Cerebellar nuclear complex (tissue), 1 donor: ENCODE results near the gene POU3F2.

Experiments used
- DNase-seq, 2 experiments: peaks; one replicate each; lab custom pipeline; 2025; lab: John Stamatoyannopoulos, UW

POU3F2 gene

DNA sequence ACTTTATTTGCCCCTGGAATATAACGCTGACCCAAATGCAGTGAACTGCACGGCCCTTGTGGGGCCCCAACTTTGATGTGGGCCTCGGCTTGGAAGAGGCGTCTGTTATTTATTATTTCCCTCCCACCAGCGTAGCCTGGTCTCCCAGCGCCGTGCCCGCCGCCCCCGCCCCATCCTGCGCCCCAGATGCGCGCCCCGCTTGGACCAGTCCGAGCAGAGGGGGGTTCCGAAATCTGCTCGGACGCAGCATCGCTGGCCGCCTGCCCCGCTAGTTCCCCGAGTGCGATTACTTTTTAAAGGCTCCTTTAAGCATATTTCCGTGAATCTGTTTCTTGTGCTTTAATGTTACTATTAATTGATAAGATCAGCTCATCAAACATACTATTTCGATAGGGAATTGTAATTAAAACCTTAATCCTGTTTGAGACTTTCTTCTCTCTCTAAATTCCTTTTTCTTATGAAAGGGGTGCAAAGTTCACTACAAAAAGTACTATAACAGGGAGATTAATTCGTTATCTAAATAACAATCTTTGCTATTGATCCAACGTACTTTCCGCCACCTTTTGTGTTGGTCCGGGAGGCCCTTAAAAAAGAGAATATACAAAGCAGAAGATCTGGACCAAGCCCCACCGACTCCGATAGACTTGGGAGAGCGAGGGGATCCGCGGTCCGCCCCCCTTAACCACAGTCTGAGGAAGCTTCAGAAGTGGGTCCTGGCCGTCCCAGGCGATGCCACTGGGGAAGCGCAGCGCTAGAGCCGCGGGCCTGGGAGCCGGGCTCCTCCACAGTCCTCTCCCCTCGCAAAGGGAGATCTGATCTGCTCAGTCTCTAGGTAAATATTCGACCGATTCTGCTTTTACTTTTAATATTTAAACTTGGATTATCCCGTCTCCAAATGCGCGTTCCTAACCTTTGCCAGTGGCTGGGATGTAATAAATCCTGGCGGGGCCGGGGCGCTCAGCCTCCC is 10.2 kb downstream of the POU3F2 start:
- DNase-seq, result no peak

DNA sequence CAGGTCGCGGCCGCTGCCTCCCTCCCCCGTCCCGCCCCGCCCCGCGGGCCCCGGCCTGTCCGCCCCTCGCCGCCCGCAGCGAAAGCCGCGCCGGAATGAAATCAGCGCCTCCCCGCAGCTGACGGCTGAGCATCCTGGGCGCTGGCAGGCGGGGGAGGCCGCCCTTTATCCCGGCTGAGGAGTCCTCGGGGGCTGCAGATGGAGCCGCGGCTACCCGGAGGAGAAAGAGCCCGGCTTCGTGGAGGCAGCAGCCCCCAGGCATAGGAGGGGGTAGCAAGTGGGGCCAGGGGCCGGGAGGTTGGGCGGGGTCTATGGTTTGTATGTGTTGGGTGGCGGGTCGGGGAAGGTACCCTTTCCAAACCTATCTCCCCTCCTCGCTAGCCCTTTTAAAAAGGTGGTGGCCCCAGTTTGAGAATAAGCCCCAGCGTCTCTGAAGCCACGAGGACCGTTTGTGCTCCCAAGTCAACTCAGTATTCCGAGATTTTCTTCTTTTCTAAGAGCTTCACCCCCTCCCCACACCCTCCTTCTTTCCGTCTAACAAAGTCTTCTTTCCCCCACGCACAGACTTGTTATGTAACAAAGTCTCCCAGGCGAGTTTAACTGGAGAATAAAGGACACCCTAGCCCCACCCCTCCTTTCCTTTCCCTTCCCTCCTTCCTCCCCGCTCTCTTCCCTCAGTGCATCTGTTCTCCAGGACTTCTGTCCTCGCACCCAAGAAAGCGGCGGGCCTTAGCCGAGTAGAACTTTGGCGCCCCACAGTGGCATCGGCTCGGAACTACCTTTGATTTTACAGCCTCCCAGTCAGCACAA is 11.0 kb downstream of the POU3F2 start:
- DNase-seq, result peak in 1 of 2 experiments; percentile 26

DNA sequence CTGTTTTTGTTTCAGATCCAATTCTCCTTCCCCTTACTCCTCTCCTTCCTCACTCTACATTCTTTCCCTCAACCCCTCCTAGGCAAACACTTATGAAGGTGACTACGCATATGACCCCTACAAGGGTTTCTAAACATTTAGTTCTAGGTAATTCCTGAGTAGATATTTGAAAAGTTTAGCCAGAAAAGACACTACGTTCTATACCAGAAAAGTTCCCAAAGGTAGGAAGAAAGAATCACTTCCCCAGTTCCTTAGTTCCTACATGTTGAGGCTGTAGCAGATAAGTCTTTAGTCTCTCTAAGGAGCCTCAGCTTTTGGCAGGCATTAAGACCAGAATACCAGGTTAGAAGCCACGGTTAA is 11.6 kb downstream of the POU3F2 start:
- DNase-seq, result no peak

DNA sequence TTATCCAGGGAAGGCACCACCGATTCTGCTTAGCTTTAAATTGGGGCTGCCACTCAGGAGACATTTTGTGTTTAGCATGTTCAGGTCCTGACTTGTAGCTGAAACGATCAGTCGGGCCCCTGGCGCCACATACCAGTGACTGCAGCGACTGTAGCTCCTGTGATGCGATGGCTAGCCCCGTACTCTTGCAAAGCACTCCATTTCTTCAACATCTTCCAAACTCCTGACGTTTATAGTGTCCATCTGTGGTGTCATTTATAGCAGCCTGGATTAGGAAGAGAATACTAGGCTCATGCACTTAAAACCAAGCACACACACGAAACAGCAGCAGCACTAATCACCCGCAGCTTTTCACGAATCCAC is 13.0 kb downstream of the POU3F2 start:
- DNase-seq, result no peak

GRCh38 chr6:98847779-98848538 is 13.6 kb downstream of the POU3F2 start:
- no peak for DNase-seq

- no peak for DNase-seq
Measured at GRCh38 chr6:98848539-98849242, 14.3 kb downstream of the POU3F2 start.

DNA sequence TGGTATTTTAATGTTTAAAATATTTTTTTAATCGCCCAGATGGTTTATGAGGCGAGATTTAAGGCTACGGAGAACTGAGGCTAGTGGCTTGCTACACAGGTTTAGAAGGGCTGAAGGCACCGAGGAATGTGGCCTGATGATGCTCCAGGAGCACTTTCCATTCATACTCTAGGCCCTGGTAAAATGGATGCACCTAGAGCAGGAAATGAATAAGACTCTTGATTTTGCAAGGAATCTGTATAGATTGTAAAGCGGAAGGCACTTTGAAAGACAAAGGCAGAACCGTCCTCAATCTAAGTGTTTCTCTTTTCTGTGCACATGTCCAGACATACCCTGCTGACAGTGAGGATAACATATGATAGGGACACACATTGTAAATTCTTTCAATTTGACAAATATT is 30.1 kb downstream of the POU3F2 start:
- no peak for DNase-seq

GRCh38 chr6:98871057-98871456 is 36.7 kb downstream of the POU3F2 start:
- DNase-seq, result no peak

DNA sequence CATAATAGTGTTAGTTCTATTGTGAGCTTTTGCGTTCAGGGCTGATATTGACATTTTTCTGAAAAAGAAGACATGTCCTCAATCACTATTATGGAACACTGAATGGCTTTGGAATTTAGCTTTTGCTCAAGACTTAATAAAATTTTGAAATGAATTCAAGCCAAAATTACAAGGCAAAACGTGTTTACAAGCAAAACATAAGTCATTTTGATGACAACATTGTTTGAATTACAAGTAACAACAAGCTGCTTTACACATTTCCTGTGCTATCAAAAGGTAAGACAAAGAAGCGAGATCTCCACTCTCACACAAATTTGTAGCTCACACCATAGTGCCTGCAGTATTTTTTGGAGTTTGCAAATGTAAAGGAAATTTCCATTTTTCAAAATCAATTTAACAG is 37.4 kb downstream of the POU3F2 start:
- no peak for DNase-seq

- no peak for DNase-seq
Measured at GRCh38 chr6:98875375-98875774, 41.0 kb downstream of the POU3F2 start.

DNA sequence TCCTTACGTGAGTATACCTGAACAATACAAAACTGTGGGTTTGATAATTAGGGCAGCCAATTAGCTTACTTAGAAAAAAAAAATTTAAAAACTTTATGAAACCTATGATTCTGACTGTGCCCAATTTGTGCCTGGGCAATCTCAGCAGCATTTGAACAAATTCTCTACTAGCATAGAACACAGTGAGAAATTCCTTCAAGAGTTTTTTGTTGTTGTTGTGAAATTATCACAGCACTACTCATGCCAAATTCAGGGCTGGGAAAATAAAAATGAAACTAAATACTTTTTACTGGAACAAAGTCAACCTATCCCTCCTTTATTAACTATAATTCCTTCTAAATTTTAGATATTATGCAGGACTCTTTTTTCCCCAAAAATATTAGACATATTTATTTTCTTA is 42.9 kb downstream of the POU3F2 start:
- DNase-seq, result no peak

- no peak for DNase-seq
Measured at GRCh38 chr6:98880486-98880885, 46.1 kb downstream of the POU3F2 start.

DNA sequence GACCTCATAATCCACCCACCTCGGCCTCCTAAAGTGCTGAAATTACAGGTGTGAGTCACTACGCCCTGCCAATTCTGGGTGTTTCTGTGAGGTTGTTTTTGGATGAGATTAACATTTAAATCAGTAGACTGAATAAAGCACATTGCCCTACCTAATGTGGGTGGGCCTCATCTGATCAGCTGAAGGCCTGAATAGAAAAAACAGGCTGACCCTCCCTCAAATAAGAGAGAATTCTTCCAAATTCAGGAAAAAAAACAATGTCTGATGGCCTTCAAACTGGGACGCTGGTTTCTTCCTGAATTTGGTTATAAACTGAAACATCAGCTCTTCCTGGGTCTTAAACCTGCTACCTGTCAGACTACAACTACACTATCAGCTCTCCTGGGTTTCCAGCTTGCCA is 51.0 kb downstream of the POU3F2 start:
- DNase-seq, result no peak

GRCh38 chr6:98887650-98888049 is 53.3 kb downstream of the POU3F2 start:
- DNase-seq, result no peak
